GM18951 (cell line): ENCODE results near the gene TMEM107.

Source experiments
- POLR2A ChIP-seq: IDR thresholded peaks from 4 replicates; pipeline ENCODE4 v1.6.1; 2011; ENCODE audit warnings: mild to moderate bottlenecking; ENCODE audit not compliant: insufficient read length, insufficient read depth; ENCODE audit errors: extremely low read depth
- in situ Hi-C: fragments of 300-500 bp; cut with MboI; formaldehyde crosslinking; loops from one replicate; pipeline ENCODE4 v1.12.0; 2022; ENCODE audit warnings: low sequenced_read_pairs, mixed read lengths, inconsistent platforms; ENCODE audit not compliant: unreplicated experiment

TMEM107 gene

DNA sequence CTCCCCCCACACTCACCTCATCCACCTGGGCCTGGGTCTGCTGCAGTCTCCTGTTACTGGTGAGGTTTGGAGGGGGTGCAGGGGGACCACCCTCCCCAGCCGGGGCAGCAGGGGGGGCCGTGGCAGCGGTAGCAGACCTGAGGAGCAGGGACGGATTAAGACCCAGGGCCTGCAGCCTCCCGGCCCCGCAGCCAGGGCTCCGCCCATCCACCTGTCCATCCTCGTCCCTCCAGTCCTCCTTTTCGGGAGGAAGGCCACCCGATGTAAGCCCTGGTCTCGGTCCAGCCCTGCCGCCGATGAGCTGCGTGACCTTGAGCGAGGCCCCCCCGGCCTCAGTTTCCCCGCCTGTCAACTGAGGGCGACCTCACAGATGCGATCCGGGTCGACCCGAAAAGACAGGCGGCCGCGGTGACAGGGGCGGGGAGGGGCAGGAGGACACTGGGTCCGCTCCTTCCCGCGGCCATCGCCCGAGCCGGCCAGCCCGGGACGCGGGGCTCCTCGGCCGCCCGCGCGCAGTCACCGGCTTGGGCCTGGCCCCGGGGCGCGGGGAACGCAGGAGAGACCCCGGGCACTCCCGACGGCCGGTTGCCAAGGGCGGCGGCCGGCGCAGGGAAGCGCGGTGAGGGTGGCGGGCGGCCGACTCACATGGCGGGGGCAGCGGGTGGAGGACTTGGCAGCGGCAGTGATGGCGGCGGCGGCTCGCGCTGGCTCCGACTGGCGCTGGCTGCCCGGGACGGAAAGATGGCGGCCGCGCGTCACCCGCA is 13.8 kb downstream of the TMEM107 start, which contains the start of gene VAMP2:
Gene VAMP2 (minus strand): TSS at position 716 of the 764 bp plus-strand sequence. CDS start 69 bp downstream, at position 647.
- TF ChIP-seq POLR2A = peak; percentile 82
- in situ Hi-C loops = no loop called here

DNA sequence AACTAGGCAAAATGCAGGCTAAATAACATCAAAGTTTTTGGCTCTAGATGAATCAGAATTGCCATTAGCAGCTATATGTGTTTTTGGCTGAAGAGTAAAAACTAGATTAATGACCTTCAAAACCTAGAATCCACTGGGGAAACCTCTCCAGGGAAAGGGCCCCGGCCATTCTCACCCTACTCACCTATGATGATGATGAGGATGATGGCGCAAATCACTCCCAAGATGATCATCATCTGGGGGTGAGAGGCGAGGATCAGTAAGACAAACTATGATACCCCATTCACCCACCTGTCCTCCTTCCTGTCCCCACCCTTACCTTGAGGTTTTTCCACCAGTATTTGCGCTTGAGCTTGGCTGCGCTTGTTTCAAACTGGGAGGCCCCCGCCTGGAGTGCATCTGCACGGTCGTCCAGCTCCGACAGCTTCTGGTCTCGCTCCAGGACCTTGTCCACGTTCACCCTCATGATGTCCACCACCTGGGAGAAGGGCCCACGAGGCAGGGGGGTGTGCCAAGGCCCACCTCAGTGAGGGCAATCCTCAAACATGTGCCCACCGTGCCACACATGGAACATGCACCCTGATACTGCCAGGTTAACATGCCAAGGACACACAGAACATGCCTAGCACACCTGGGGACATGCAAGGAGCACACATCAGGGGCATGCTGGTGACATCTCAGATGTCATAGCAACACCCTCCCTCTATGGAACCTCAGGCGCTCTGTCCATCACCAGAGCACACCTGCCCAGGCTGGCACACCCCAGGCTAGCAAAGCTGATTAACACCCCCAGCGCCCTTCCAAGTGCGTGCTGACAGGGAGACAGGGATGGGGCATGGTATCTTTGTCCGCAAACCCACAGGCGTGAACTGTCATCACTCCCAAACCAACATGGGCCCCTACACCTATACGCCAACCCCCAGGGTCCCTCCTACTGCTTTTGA is 14.6 kb downstream of the TMEM107 start:
- in situ Hi-C loops = no loop called here
- no peak for TF ChIP-seq POLR2A

DNA sequence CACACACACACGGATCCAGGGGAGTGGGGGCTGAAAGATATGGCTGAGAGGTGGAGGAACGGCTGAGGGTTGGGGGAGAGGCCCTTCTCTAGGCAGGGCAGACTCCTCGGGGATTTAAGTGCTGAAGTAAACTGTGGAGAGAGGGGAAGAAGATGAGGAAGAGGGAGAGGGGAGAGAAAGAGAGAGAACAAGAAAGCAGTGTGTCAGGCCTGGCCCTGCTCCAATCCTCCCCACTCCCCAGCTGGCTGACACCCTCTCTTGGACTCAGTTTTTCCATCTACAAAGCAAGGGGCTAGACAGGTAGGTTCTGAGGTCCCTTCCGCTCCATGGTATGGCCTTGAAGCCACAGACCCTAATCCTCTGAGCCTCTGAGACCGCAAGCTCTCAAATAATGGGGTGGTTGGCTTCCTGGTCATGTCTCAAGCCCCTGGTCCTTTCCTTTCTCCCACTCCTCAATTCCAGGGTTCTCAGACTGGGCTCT is 15.4 kb downstream of the TMEM107 start:
- TF ChIP-seq POLR2A = no peak
- in situ Hi-C loops = no loop called here

DNA sequence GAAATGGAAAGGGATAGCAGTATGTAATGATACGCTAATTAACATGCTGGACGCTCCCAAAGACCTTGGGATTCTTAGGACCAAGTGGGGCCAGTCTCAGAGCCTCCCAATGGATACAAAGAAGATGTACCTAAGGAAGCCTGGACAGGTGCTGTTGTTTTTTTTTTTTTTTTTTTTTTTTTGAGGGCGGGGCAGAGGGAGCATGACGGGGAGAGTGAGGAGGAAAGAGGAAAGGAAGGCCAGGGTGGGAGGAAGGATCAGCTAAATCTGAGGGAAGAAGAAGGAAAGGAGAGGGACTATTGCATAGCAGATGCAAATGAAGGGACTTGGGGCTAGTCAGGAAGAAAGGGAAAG is 16.0 kb downstream of the TMEM107 start:
- in situ Hi-C loops = no loop called here
- no peak for TF ChIP-seq POLR2A

DNA sequence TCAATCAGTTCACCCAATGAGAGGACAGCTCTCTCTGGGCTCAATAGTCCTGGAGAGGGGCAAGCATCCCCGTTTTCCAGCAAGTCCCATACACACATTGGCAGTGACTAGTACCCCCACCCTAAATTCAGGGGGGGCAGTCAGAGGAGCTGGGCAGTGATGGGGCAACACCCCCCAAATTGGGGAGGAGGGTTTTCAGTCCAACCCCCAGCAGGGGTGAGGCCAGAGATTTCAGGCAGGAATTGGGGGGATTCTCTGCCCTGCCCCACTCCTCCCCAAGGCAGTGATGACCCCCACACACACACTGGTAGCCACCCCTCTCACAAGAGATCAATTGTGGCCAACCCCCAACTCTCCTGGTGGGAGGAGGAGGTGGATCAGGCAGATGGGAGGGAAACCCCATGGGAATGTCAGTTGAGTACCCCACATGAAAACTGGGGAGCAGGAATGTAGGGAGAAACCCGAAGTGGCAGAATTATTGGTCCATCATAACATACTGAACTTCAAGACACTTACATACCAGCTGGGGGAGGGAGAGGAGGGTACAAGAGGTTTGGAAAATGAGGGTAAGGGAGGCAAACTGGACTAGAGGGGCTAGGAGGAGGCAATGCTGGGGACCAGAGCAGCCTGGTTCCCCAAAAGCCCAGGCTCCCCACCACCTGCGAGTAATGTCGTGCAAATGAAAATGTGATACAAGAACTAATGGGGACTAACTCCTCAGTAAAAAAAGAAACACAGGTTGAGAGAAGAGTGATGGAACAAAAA is 16.5 kb downstream of the TMEM107 start:
- no peak for TF ChIP-seq POLR2A
- in situ Hi-C loops = no loop called here

DNA sequence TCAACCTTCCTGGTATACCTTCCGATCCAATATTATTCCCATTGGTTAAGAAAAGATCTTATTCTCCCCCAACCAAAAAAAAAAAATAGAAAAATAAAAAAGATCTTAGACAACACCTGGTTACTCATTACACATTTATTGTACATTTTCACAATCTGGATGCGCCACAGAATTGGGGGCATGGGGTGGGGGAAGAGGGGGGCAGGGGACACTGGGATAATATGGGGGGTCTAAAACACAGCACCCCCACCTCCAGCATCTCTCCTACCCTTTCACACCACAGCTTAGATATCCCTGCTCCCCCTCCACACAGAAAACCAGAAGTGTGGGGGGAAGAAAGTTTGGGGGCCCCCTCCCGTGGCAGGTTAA is 17.2 kb downstream of the TMEM107 start:
- in situ Hi-C loops = no loop called here
- TF ChIP-seq POLR2A = no peak

DNA sequence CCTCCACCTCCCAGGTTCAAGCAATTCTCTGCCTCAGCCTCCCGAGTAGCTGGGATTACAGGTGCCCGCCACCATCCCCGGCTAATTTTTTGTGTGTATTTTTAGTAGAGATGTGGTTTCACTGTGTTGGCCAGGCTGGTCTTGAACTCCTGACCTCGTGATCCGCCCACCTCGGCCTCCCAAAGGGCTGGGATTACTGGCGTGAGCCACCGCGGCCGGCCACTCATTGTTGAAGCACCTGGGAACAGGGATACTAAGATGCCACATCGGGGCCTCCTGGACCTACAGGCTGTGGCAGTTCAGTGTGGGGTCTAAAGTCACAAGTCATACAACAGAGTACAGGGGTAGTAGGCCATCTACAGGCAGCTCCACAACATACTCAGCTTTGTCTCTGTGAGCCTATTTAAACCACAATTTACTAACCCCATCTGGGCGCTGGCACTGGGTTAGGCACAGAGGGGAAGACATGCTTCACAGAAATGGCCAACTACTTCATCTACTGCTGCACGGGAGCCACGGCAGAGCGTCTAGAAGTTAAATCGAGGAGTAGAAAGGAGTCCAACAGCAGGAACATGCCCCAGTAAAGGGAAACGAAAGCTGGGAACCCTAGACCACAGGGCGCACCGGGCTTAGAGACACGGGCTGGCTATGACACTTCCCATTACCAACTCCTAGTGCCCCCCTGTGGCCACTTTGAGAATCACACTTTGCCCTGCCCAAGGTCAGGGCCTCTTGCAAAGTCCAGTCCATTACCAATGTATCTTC is 17.7 kb downstream of the TMEM107 start:
- in situ Hi-C loops = no loop called here
- no peak for TF ChIP-seq POLR2A

DNA sequence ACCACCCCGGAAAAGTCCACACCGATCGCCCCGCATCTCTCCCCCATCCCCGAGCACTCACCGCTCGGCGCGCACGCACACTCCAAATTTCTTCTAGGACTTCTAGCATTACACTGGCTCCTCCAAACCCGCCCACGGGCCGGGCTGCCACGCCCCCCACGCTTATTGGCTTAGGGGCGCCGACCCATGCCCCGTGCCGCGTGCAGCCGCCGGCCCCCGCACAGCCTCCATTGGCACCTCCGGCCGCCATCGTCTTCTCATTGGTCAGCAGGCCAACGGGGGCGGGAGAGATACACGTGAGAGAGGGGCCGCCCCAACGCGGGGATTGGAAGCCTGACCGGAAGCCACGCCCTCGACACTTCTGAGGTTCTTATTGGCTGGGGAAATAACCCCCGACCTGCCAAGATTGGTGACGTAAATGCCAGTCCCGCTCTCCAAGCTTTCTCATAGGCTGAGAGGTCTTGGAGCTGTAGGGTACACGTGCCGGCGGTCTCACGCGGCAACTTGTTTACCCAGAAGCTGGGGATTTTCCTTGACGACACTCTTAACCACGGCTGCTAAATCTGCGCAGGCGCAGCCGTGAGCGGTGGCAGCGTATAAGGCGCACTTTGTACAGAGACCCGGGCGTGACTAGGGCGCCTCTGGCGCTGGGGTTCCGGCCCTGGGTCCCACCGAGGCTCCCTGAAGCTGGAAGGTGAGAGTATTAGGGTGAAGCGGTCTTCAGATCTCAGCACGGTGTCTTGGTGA is 19.8 kb downstream of the TMEM107 start:
- TF ChIP-seq POLR2A = peak; percentile 63
- in situ Hi-C loops = no loop called here

DNA sequence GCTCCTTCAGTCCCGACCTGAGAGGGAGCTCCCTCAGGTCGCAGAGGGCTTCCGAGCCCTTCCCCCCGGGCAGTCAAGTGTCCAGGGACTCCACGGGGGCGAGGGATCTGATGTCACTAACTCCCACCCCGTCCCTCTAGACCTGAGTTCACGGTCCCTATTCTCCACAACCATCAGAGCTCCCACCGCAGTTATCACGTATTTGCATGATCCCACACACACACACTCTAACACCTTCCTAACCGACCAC is 20.3 kb downstream of the TMEM107 start:
- in situ Hi-C loops = no loop called here
- no peak for TF ChIP-seq POLR2A

DNA sequence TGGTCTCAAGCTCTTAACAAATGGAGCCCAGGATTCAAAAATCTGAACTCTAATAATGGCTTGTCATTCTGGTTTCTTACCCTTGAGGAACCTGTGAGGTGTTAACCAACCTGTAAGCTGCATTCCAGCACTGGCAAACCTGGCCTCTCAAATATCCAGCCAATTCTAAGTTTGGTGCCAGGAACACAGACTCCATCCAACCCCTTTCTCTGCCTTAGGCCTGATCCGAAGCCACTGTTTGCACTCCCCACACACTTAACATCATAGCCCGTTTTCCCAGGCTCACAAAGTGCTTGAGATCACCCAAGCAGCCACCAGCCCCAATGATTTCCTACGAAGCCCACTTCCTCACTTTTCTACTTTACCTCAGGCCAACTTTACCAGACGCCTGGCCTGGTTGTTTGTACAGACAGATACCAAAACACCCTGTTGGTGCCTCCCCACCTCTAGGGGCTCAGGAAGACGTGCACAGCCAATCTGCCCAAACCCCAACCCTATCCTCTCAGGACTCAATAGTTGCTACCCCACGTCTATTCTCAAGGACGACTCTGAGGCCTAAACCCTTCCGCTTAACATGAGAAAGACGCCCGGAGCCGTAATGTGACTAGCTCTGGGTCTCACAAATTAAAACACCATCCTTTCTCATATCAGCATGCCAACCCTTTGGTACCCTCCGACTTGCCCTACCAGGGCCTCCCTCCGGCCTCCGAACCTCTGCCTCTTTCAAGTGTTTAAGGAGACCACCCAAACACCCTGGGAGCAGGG is 20.8 kb downstream of the TMEM107 start:
- TF ChIP-seq POLR2A = no peak
- in situ Hi-C loops = no loop called here

DNA sequence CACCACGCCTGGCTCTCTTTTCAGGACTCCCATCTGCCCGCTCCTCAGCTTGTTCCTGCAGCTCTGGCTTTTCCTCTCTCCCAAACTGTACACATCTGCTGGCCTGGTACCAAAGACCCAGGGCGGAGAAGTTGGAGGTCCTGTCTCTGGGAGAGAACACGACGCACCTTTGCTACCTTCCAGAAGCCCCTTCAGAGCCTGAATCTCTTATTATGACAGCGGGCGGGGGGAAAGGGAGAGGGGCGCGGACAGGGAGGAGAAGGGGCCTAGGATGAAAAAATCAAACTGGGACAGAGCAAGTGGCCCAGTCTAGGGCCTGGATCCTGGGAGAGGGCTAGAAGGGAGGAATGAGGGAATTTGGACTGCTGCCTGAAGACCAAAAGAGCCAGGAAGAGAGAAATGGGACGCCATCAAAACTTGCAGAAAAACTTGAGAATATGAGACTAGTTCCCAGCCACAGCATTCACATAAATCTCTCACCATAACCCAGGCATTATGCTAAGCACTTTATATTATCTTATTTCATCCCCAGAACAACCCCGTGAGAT is 21.5 kb downstream of the TMEM107 start:
- in situ Hi-C loops = no loop called here
- no peak for TF ChIP-seq POLR2A

DNA sequence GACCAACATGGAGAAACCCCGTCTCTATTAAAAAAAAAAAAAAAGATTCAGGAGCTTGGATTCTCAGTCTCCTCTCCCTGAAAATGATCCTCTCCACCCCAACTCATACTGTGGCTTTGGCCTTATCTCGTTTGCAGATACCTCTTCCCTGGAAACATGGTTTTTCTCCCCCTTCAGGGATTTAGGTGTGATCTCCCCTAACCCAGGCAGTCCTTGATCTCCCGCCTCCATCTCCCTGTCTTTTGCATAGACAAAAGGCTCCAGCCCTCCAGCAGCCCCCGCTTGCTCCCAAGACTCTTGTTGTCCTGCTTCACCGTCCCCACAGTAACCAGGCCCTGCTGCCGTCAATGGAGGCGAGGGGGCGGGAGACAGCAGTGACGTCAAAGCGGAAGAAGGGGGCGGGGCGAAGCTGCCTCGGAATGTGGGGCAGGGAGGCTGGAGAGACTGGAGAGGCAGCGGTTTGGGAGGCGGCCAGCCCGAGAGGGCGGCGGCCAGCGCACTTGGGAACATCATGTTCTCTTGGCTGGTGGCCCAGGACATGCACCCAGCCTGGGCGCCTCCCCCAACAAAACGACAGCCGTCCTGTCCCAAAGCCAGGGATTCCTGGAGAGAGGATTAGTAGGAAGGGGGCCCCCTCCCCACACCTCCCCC is 22.1 kb downstream of the TMEM107 start:
- in situ Hi-C loops = no loop called here
- TF ChIP-seq POLR2A = peak; percentile 31
